GM12878 (cell line): ENCODE data around the gene EIF2B1. TPM values are rescaled to one million over a fixed set of nuclear protein-coding genes. Genes with fewer than 3 reads are reported as not detected.
A peak's percentile ranks its signal among the peaks of the same experiment; 100 is the strongest.

ENCODE experiments used
- BCL11A ChIP-seq: IDR thresholded peaks from 2 replicates; pipeline ENCODE4 v1.6.1; 2011; ENCODE audit warnings: low read depth, low read length
- ETV6 ChIP-seq, 2 experiments: fragments of 450-650 bp in 1 of 2; IDR thresholded peaks in 1 of 2; conservative IDR thresholded peaks in 1 of 2; 2 replicates each; pipeline ENCODE4 v1.6.1; 2014; ENCODE audit warnings: antibody characterized with exemption in 1 of 2, borderline replicate concordance in 1 of 2, low read depth in 1 of 2, mild to moderate bottlenecking in 1 of 2, moderate library complexity in 1 of 2
- EZH2 ChIP-seq: IDR thresholded peaks from 2 replicates; pipeline ENCODE4 v1.6.1; 2012; ENCODE audit warnings: low read depth, mild to moderate bottlenecking, control low read depth, inconsistent platforms, low read length, borderline replicate concordance; ENCODE audit not compliant: control insufficient read depth
- FOXM1 ChIP-seq: IDR thresholded peaks from 2 replicates; pipeline ENCODE4 v1.6.1; 2012; ENCODE audit warnings: low read depth, mild to moderate bottlenecking, inconsistent platforms, low read length, moderate library complexity
- GABPA ChIP-seq: IDR thresholded peaks from 2 replicates; pipeline ENCODE4 v1.6.1; 2014; ENCODE audit warnings: antibody characterized with exemption, low read depth, mild to moderate bottlenecking, inconsistent platforms
- MEF2B ChIP-seq: fragments of 450-650 bp; IDR thresholded peaks from 2 replicates; pipeline ENCODE4 v1.6.1; 2018; ENCODE audit warnings: mild to moderate bottlenecking, moderate library complexity; ENCODE audit not compliant: partially characterized antibody, poor library complexity, severe bottlenecking
- PAX5 ChIP-seq: IDR thresholded peaks from 2 replicates; pipeline ENCODE4 v1.6.1; 2011; ENCODE audit warnings: low read depth, low read length, borderline replicate concordance
- RAD21 ChIP-seq: IDR thresholded peaks from 2 replicates; pipeline ENCODE4 v1.6.1; 2011; ENCODE audit warnings: mild to moderate bottlenecking, low read depth, low read length, moderate library complexity; ENCODE audit not compliant: insufficient read depth
- RB1 ChIP-seq: fragments of 450-650 bp; formaldehyde crosslinking; IDR thresholded peaks from 2 replicates; pipeline ENCODE4 v1.6.1; 2017; ENCODE audit warnings: mild to moderate bottlenecking, borderline replicate concordance
- SMC3 ChIP-seq: IDR thresholded peaks from 2 replicates; pipeline ENCODE4 v1.6.1; 2011; ENCODE audit warnings: low read length, improper control_type of control experiment, borderline replicate concordance
- SRF ChIP-seq, 2 experiments: IDR thresholded peaks; 2 replicates each; pipeline ENCODE4 v1.6.1; 2011; ENCODE audit warnings: low read depth in 2 of 2, low read length in 2 of 2, mild to moderate bottlenecking in 1 of 2, moderate library complexity in 1 of 2
- STAT1 ChIP-seq: fragments of 450-650 bp; conservative IDR thresholded peaks from 2 replicates; pipeline ENCODE4 v1.6.1; 2014; ENCODE audit warnings: antibody characterized with exemption, mild to moderate bottlenecking
- TAF1 ChIP-seq: IDR thresholded peaks from 2 replicates; pipeline ENCODE4 v1.6.1; 2011; ENCODE audit warnings: mild to moderate bottlenecking, low read depth, low read length, borderline replicate concordance
- TARDBP ChIP-seq: IDR thresholded peaks from 2 replicates; pipeline ENCODE4 v1.6.1; 2016; ENCODE audit warnings: borderline replicate concordance
- TBL1XR1 ChIP-seq: IDR thresholded peaks from 2 replicates; pipeline ENCODE4 v1.6.1; 2012; ENCODE audit warnings: low read depth, low read length, improper control_type of control experiment
- polyA plus RNA-seq, 11 experiments: library from polyadenylated mRNA; depleted of rRNA in 4 of 11; unstranded in 6 of 11; stranded (reverse) in 5 of 11; fragments of >200 nt; fragmentation: Nextera tagmentation in 4 of 11; fragmentation: Illumina TruSeq in 1 of 11; extraction: Ambion mirVana in 4 of 11; extraction: Trizol in 1 of 11; gene quantifications; 1 replicate in 1 of 11; 2 replicates in 10 of 11; pipeline versions ENCODE4 v1.2.1 to v1.2.3, GENCODE V29; 2011 to 2016; ENCODE audit warnings: inconsistent platforms in 2 of 11, missing spikeins in 2 of 11, low read depth in 1 of 11
- total RNA-seq, 4 experiments: library from RNA; depleted of rRNA in 3 of 4; stranded (reverse); fragments of >200 nt in 3 of 4; fragmentation: Illumina TruSeq in 1 of 4; extraction: Trizol in 1 of 4; gene quantifications; 2 replicates each; pipeline versions ENCODE4 v1.2.1 to v1.2.3, GENCODE V29; 2013 to 2021
- TF ChIP-seq, protein P1 (sequence below): fragments of 450-650 bp; formaldehyde crosslinking; IDR thresholded peaks from 2 replicates; pipeline ENCODE4 v1.5.0; 2022; ENCODE audit warnings: mild to moderate bottlenecking, missing genetic modification characterization
- TF ChIP-seq, protein P2 (sequence below): IDR thresholded peaks from 2 replicates; pipeline ENCODE4 v1.6.1; 2011; ENCODE audit warnings: low read depth, mild to moderate bottlenecking, low read length, moderate library complexity, borderline replicate concordance; ENCODE audit errors: extremely low read depth
- TF ChIP-seq, protein P3 (sequence below), 3 experiments: IDR thresholded peaks in 2 of 3; conservative IDR thresholded peaks in 1 of 3; 2 replicates each; pipeline ENCODE4 v1.5.1; 2011; ENCODE audit warnings: low read depth in 3 of 3, low read length in 3 of 3, mild to moderate bottlenecking in 3 of 3, control low read depth in 2 of 3, moderate library complexity in 2 of 3, inconsistent platforms in 1 of 3, mixed read lengths in 1 of 3; ENCODE audit not compliant: control insufficient read depth in 2 of 3, insufficient read depth in 1 of 3; ENCODE audit errors: extremely low read depth in 1 of 3
- TF ChIP-seq, protein P4 (sequence below): fragments of 450-650 bp; IDR thresholded peaks from 2 replicates; pipeline ENCODE4 v1.6.1; 2018; ENCODE audit warnings: mild to moderate bottlenecking, low read depth, moderate library complexity; ENCODE audit not compliant: partially characterized antibody

Gene EIF2B1
- total and polyA plus RNA-seq, 10 of the 15 experiments (the other 5 are each of a cell fraction or from before 2014, with no cell fraction given), result 17.6 to 131 (median 49.1) TPM

DNA sequence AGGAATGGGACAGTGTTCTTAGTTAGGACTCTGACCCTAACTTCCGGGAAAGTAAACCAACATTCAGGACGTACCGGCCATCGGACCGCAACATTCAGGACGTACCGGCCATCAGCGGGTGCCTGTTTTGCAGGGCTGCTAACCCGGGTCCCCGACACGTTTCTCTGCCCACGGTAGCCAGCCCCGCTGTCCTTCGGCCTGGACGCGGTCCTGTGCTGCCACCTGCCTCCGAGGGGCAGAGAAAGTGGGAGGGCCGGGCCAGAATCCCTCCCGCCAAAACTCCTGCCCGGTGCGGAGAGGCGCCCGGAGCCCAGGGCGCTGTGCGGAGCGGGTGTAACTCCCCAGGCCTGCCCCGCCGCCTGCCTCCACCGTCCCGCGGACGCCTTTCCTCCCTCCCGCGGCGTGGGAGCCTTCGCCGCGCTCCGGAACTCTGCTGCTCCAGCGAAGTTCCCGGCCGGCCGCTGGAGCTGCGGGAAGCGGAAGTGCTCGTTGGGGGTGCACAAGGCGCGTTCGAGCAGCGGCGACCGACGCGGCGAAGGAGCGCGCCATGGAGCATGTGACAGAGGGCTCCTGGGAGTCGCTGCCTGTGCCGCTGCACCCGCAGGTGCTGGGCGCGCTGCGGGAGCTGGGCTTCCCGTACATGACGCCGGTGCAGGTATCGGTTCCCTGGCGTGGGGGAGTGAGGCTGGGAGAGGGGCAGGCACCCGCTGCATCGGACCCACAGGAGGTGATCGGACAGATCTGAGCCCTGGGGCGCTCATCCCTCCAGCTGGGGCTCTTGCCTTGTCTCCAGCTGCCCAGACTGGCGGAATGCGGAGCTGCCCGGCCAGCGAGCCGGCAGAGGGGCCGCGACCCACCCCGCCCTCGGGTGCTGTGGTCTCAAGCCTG, 31.6 kb downstream of the EIF2B1 start, which contains the start of gene DDX55 (continued):
- TF ChIP-seq, protein P1, sequence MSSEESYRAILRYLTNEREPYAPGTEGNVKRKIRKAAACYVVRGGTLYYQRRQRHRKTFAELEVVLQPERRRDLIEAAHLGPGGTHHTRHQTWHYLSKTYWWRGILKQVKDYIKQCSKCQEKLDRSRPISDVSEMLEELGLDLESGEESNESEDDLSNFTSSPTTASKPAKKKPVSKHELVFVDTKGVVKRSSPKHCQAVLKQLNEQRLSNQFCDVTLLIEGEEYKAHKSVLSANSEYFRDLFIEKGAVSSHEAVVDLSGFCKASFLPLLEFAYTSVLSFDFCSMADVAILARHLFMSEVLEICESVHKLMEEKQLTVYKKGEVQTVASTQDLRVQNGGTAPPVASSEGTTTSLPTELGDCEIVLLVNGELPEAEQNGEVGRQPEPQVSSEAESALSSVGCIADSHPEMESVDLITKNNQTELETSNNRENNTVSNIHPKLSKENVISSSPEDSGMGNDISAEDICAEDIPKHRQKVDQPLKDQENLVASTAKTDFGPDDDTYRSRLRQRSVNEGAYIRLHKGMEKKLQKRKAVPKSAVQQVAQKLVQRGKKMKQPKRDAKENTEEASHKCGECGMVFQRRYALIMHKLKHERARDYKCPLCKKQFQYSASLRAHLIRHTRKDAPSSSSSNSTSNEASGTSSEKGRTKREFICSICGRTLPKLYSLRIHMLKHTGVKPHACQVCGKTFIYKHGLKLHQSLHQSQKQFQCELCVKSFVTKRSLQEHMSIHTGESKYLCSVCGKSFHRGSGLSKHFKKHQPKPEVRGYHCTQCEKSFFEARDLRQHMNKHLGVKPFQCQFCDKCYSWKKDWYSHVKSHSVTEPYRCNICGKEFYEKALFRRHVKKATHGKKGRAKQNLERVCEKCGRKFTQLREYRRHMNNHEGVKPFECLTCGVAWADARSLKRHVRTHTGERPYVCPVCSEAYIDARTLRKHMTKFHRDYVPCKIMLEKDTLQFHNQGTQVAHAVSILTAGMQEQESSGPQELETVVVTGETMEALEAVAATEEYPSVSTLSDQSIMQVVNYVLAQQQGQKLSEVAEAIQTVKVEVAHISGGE, result peak; percentile 99
- TF ChIP-seq GABPA (peak; percentile 100), FOXM1 (no peak), TBL1XR1 (peak; percentile 32; the same call in 1 of the 2 replicates), BCL11A (no peak), SRF (IDR thresholded peaks at IDR 0.05; ENCODE audit: low read depth in 2 of 2, low read length in 2 of 2) (peak; percentile 58 to 94; a peak in 3 of 4 replicates), TARDBP (peak; percentile 89), RAD21 (peak; percentile 43), RB1 (peak; percentile 100), PAX5 (peak; percentile 64; the same call in 1 of the 2 replicates), STAT1 (peak; percentile 97), ETV6 (conservative IDR thresholded peaks at IDR 0.05 in 1 of 2, IDR thresholded peaks at IDR 0.05 in 1 of 2; ENCODE audit: borderline replicate concordance in 1 of 2, low read depth in 1 of 2) (peak in 1 of 2 experiments; percentile 79; a peak in 2 of 4 replicates), MEF2B (peak; percentile 60), TAF1 (peak; percentile 94), EZH2 (no peak), SMC3 (peak; percentile 11)
- TF ChIP-seq, protein P2, sequence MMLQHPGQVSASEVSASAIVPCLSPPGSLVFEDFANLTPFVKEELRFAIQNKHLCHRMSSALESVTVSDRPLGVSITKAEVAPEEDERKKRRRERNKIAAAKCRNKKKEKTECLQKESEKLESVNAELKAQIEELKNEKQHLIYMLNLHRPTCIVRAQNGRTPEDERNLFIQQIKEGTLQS, result peak; percentile 58; the same call in 1 of the 2 replicates
- TF ChIP-seq, protein P3, sequence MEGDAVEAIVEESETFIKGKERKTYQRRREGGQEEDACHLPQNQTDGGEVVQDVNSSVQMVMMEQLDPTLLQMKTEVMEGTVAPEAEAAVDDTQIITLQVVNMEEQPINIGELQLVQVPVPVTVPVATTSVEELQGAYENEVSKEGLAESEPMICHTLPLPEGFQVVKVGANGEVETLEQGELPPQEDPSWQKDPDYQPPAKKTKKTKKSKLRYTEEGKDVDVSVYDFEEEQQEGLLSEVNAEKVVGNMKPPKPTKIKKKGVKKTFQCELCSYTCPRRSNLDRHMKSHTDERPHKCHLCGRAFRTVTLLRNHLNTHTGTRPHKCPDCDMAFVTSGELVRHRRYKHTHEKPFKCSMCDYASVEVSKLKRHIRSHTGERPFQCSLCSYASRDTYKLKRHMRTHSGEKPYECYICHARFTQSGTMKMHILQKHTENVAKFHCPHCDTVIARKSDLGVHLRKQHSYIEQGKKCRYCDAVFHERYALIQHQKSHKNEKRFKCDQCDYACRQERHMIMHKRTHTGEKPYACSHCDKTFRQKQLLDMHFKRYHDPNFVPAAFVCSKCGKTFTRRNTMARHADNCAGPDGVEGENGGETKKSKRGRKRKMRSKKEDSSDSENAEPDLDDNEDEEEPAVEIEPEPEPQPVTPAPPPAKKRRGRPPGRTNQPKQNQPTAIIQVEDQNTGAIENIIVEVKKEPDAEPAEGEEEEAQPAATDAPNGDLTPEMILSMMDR (IDR thresholded peaks at IDR 0.05 in 2 of 3, conservative IDR thresholded peaks at IDR 0.05 in 1 of 3; ENCODE audit: control insufficient read depth in 2 of 3, extremely low read depth in 1 of 3, insufficient read depth in 1 of 3, low read depth in 3 of 3, low read length in 3 of 3), result peak; percentile 23 to 54 (median 31); a peak in 4 of 6 replicates
- TF ChIP-seq, protein P4, sequence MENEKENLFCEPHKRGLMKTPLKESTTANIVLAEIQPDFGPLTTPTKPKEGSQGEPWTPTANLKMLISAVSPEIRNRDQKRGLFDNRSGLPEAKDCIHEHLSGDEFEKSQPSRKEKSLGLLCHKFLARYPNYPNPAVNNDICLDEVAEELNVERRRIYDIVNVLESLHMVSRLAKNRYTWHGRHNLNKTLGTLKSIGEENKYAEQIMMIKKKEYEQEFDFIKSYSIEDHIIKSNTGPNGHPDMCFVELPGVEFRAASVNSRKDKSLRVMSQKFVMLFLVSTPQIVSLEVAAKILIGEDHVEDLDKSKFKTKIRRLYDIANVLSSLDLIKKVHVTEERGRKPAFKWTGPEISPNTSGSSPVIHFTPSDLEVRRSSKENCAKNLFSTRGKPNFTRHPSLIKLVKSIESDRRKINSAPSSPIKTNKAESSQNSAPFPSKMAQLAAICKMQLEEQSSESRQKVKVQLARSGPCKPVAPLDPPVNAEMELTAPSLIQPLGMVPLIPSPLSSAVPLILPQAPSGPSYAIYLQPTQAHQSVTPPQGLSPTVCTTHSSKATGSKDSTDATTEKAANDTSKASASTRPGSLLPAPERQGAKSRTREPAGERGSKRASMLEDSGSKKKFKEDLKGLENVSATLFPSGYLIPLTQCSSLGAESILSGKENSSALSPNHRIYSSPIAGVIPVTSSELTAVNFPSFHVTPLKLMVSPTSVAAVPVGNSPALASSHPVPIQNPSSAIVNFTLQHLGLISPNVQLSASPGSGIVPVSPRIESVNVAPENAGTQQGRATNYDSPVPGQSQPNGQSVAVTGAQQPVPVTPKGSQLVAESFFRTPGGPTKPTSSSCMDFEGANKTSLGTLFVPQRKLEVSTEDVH, result peak; percentile 96
